WTC11 (cell line): ENCODE results near the gene TLX2. TPM values are rescaled to one million over a fixed set of nuclear protein-coding genes. Genes with fewer than 3 reads are reported as not detected.

Experiments
- ATAC-seq: fragments of 200-7000 bp; cut with Tn5 transposase; 2 replicates; pipeline ENCODE4 v1.10.0; 2021; ENCODE audit warnings: mild to moderate bottlenecking, moderate library complexity
- CTCF ChIA-PET: fragments of 300-600 bp; sonication (Branson Sonifier 250); formaldehyde crosslinking; loops from one replicate; lab custom pipeline; 2021; ENCODE audit warnings: antibody characterized with exemption; lab: Charles Lee
- POLR2A ChIA-PET: fragments of 350-600 bp; sonication (Branson Sonifier 250); formaldehyde crosslinking; loops from one replicate; lab custom pipeline; 2021; ENCODE audit warnings: antibody characterized with exemption; lab: Charles Lee
- DNase-seq: peaks from one replicate; pipeline ENCODE4 v3.0.0; 2021; ENCODE audit warnings: low spot score
- H3K27ac Mint-ChIP-seq: 2 replicates; pipeline ENCODE4 v1.8.0; 2021; ENCODE audit warnings: mixed read lengths
- H3K27me3 Mint-ChIP-seq: 2 replicates; pipeline ENCODE4 v1.8.0; 2021; ENCODE audit warnings: low read depth, mild to moderate bottlenecking, moderate library complexity, mixed read lengths
- H3K36me3 Mint-ChIP-seq: 2 replicates; pipeline ENCODE4 v1.8.0; 2021; ENCODE audit warnings: mixed read lengths
- H3K4me1 Mint-ChIP-seq: 2 replicates; pipeline ENCODE4 v1.8.0; 2022; ENCODE audit warnings: mixed read lengths
- H3K4me3 Mint-ChIP-seq: 2 replicates; pipeline ENCODE4 v1.8.0; 2021; ENCODE audit warnings: mild to moderate bottlenecking, moderate library complexity, mixed read lengths
- H3K9me3 Mint-ChIP-seq: 2 replicates; pipeline ENCODE4 v1.8.0; 2021; ENCODE audit warnings: mixed read lengths
- ATF1 ChIP-seq: sonication (generic); formaldehyde crosslinking; IDR thresholded peaks from 2 replicates; pipeline ENCODE4 v1.8.1; 2023; ENCODE audit warnings: mild to moderate bottlenecking, moderate library complexity, missing genetic modification reagents
- FOXP1 ChIP-seq: sonication (generic); formaldehyde crosslinking; IDR thresholded peaks from 2 replicates; pipeline ENCODE4 v1.8.0; 2022; ENCODE audit warnings: missing genetic modification reagents, mild to moderate bottlenecking, moderate library complexity, borderline replicate concordance
- HMGA2 ChIP-seq: fragments of 250-450 bp; sonication (Bioruptor Pico); IDR thresholded peaks from 2 replicates; pipeline ENCODE4 v1.4.0; 2021; ENCODE audit warnings: mild to moderate bottlenecking, moderate library complexity
- KAT7 ChIP-seq: sonication (generic); formaldehyde crosslinking; IDR thresholded peaks from 2 replicates; pipeline ENCODE4 v1.8.1; 2023; ENCODE audit warnings: missing genetic modification reagents, mild to moderate bottlenecking, borderline replicate concordance
- NR1H2 ChIP-seq: sonication (generic); formaldehyde crosslinking; IDR thresholded peaks from 2 replicates; pipeline ENCODE4 v1.9.0; 2021; ENCODE audit warnings: mild to moderate bottlenecking, moderate library complexity, missing genetic modification reagents
- OVOL2 ChIP-seq: fragments of 250-450 bp; sonication (Bioruptor Pico); IDR thresholded peaks from 2 replicates; pipeline ENCODE4 v1.9.0; 2021; ENCODE audit warnings: mild to moderate bottlenecking, borderline replicate concordance
- RELA ChIP-seq: sonication (generic); formaldehyde crosslinking; IDR thresholded peaks from 2 replicates; pipeline ENCODE4 v1.8.1; 2022; ENCODE audit warnings: missing genetic modification reagents, mild to moderate bottlenecking, borderline replicate concordance
- SP1 ChIP-seq: sonication (generic); formaldehyde crosslinking; conservative IDR thresholded peaks from 2 replicates; pipeline ENCODE4 v1.8.1; 2022; ENCODE audit warnings: missing genetic modification reagents
- TEAD1 ChIP-seq: sonication (generic); formaldehyde crosslinking; IDR thresholded peaks from 2 replicates; pipeline ENCODE4 v1.8.0; 2022; ENCODE audit warnings: mild to moderate bottlenecking, missing genetic modification reagents
- TEAD4 ChIP-seq: sonication (generic); formaldehyde crosslinking; IDR thresholded peaks from 2 replicates; pipeline ENCODE4 v1.8.0; 2022; ENCODE audit warnings: mild to moderate bottlenecking, missing genetic modification reagents
- TP53 ChIP-seq: sonication (generic); formaldehyde crosslinking; IDR thresholded peaks from 2 replicates; pipeline ENCODE4 v1.8.1; 2023; ENCODE audit warnings: mild to moderate bottlenecking, missing genetic modification reagents
- ZNF263 ChIP-seq: sonication (generic); formaldehyde crosslinking; IDR thresholded peaks from 2 replicates; pipeline ENCODE4 v1.8.1; 2022; ENCODE audit warnings: low read depth, mild to moderate bottlenecking, moderate library complexity, missing genetic modification reagents
- ZNF317 ChIP-seq: sonication (generic); formaldehyde crosslinking; IDR thresholded peaks from 2 replicates; pipeline ENCODE4 v1.8.1; 2023; ENCODE audit warnings: low read depth, mild to moderate bottlenecking, moderate library complexity, missing genetic modification reagents, borderline replicate concordance
- ZNF396 ChIP-seq: fragments of 250-450 bp; sonication (Bioruptor Pico); IDR thresholded peaks from 2 replicates; pipeline ENCODE4 v1.8.0; 2021; ENCODE audit warnings: mild to moderate bottlenecking, moderate library complexity, borderline replicate concordance
- ZNF671 ChIP-seq: fragments of 250-450 bp; sonication (Bioruptor Pico); IDR thresholded peaks from 2 replicates; pipeline ENCODE4 v1.8.0; 2021; ENCODE audit warnings: mild to moderate bottlenecking
- total RNA-seq: library from RNA; stranded (reverse); gene quantifications from 3 replicates; pipeline ENCODE4 v1.2.3, GENCODE V29; 2021
- TF ChIP-seq, protein P1 (sequence below): sonication (generic); formaldehyde crosslinking; IDR thresholded peaks from 2 replicates; pipeline ENCODE4 v1.8.0; 2022; ENCODE audit warnings: mild to moderate bottlenecking, missing genetic modification reagents
- TF ChIP-seq, protein P2 (sequence below): fragments of 200-600 bp; IDR thresholded peaks from 2 replicates; pipeline ENCODE4 v1.8.0; 2022; ENCODE audit warnings: antibody characterized with exemption
- TF ChIP-seq, protein P3 (sequence below): sonication (generic); formaldehyde crosslinking; IDR thresholded peaks from 2 replicates; pipeline ENCODE4 v1.8.1; 2023; ENCODE audit warnings: mild to moderate bottlenecking, missing genetic modification reagents
- TF ChIP-seq, protein P4 (sequence below): fragments of 250-450 bp; sonication (Bioruptor Pico); IDR thresholded peaks from 2 replicates; pipeline ENCODE4 v1.8.0; 2021; ENCODE audit warnings: mild to moderate bottlenecking
- TF ChIP-seq, protein P5 (sequence below): sonication (generic); formaldehyde crosslinking; IDR thresholded peaks from 2 replicates; pipeline ENCODE4 v1.8.1; 2023; ENCODE audit warnings: mild to moderate bottlenecking, moderate library complexity, missing genetic modification reagents
- TF ChIP-seq, protein P6 (sequence below): fragments of 250-450 bp; sonication (Bioruptor Pico); IDR thresholded peaks from 2 replicates; pipeline ENCODE4 v1.9.0; 2021; ENCODE audit warnings: mild to moderate bottlenecking
- TF ChIP-seq, protein P7 (sequence below): fragments of 250-450 bp; sonication (Bioruptor Pico); IDR thresholded peaks from 2 replicates; pipeline ENCODE4 v1.9.0; 2021; ENCODE audit warnings: mild to moderate bottlenecking, borderline replicate concordance

Gene TLX2
- total RNA-seq, 1 experiment from 2014 or later: 0.26 TPM

DNA sequence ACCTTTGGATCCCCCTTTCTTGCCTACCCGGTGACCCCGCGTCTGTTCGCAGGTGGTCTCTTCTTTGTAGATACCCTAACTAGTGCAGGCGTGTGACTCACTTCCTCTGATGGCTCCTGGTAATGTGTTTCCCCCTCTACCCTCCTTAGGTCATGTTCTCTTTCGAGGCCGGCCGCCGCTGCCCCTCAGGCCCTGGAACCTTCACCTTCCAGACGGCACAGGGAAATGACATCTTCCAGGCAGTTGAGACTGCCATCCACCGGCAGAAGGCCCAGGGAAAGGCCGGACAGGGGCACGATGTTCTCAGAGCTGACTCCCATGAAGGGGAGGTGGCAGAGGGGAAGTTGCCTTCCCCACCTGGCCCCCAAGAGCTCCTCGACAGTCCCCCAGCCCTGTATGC is 41.9 kb downstream of the TLX2 start:
- Mint-ChIP-seq H3K27ac (no peak overlapping the region), H3K27me3 (peaks cover 64% of the 10 kb centered on the region), H3K4me3 (peak overlapping the region; percentile 84), H3K9me3 (no peaks in the 10 kb centered on the region), H3K36me3 (no peaks in the 10 kb centered on the region)
- CTCF ChIA-PET: interaction anchor here (1.2 kb wide), 1 partner anchor 16 kb away, joined by 3 read pairs; no protein-coding TSS in a partner anchor
- ATAC-seq: no peak
- no peak for DNase-seq
- POLR2A ChIA-PET: no interaction called here
- TF ChIP-seq, protein P1, sequence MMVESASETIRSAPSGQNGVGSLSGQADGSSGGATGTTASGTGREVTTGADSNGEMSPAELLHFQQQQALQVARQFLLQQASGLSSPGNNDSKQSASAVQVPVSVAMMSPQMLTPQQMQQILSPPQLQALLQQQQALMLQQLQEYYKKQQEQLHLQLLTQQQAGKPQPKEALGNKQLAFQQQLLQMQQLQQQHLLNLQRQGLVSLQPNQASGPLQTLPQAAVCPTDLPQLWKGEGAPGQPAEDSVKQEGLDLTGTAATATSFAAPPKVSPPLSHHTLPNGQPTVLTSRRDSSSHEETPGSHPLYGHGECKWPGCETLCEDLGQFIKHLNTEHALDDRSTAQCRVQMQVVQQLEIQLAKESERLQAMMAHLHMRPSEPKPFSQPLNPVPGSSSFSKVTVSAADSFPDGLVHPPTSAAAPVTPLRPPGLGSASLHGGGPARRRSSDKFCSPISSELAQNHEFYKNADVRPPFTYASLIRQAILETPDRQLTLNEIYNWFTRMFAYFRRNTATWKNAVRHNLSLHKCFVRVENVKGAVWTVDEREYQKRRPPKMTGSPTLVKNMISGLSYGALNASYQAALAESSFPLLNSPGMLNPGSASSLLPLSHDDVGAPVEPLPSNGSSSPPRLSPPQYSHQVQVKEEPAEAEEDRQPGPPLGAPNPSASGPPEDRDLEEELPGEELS (CRISPR knock-in tag): no peak
- no peak for TF ChIP-seq NR1H2
- TF ChIP-seq, protein P2, sequence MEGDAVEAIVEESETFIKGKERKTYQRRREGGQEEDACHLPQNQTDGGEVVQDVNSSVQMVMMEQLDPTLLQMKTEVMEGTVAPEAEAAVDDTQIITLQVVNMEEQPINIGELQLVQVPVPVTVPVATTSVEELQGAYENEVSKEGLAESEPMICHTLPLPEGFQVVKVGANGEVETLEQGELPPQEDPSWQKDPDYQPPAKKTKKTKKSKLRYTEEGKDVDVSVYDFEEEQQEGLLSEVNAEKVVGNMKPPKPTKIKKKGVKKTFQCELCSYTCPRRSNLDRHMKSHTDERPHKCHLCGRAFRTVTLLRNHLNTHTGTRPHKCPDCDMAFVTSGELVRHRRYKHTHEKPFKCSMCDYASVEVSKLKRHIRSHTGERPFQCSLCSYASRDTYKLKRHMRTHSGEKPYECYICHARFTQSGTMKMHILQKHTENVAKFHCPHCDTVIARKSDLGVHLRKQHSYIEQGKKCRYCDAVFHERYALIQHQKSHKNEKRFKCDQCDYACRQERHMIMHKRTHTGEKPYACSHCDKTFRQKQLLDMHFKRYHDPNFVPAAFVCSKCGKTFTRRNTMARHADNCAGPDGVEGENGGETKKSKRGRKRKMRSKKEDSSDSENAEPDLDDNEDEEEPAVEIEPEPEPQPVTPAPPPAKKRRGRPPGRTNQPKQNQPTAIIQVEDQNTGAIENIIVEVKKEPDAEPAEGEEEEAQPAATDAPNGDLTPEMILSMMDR: no peak
- TF ChIP-seq ATF1: no peak
- TF ChIP-seq ZNF317 (CRISPR knock-in tag): no peak
- TF ChIP-seq, protein P3, sequence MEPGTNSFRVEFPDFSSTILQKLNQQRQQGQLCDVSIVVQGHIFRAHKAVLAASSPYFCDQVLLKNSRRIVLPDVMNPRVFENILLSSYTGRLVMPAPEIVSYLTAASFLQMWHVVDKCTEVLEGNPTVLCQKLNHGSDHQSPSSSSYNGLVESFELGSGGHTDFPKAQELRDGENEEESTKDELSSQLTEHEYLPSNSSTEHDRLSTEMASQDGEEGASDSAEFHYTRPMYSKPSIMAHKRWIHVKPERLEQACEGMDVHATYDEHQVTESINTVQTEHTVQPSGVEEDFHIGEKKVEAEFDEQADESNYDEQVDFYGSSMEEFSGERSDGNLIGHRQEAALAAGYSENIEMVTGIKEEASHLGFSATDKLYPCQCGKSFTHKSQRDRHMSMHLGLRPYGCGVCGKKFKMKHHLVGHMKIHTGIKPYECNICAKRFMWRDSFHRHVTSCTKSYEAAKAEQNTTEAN (CRISPR knock-in tag): no peak
- no peak for TF ChIP-seq ZNF671 (CRISPR knock-in tag)
- TF ChIP-seq, protein P4, sequence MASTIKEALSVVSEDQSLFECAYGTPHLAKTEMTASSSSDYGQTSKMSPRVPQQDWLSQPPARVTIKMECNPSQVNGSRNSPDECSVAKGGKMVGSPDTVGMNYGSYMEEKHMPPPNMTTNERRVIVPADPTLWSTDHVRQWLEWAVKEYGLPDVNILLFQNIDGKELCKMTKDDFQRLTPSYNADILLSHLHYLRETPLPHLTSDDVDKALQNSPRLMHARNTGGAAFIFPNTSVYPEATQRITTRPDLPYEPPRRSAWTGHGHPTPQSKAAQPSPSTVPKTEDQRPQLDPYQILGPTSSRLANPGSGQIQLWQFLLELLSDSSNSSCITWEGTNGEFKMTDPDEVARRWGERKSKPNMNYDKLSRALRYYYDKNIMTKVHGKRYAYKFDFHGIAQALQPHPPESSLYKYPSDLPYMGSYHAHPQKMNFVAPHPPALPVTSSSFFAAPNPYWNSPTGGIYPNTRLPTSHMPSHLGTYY (CRISPR knock-in tag): no peak
- TF ChIP-seq TP53: no peak
- TF ChIP-seq KAT7 (CRISPR knock-in tag): no peak
- no peak for TF ChIP-seq SP1 (CRISPR knock-in tag)
- no peak for TF ChIP-seq ZNF263 (CRISPR knock-in tag)
- no peak for TF ChIP-seq RELA
- no peak for TF ChIP-seq HMGA2
- no peak for TF ChIP-seq FOXP1 (CRISPR knock-in tag)
- TF ChIP-seq, protein P5, sequence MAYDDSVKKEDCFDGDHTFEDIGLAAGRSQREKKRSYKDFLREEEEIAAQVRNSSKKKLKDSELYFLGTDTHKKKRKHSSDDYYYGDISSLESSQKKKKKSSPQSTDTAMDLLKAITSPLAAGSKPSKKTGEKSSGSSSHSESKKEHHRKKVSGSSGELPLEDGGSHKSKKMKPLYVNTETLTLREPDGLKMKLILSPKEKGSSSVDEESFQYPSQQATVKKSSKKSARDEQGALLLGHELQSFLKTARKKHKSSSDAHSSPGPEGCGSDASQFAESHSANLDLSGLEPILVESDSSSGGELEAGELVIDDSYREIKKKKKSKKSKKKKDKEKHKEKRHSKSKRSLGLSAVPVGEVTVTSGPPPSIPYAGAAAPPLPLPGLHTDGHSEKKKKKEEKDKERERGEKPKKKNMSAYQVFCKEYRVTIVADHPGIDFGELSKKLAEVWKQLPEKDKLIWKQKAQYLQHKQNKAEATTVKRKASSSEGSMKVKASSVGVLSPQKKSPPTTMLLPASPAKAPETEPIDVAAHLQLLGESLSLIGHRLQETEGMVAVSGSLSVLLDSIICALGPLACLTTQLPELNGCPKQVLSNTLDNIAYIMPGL (CRISPR knock-in tag): no peak
- no peak for TF ChIP-seq OVOL2 (CRISPR knock-in tag)
- no peak for TF ChIP-seq TEAD1 (CRISPR knock-in tag)
- TF ChIP-seq, all 79 proteins: peak for 0
- H3K4me1 Mint-ChIP-seq: peaks cover 27% of the 10 kb centered on the region

DNA sequence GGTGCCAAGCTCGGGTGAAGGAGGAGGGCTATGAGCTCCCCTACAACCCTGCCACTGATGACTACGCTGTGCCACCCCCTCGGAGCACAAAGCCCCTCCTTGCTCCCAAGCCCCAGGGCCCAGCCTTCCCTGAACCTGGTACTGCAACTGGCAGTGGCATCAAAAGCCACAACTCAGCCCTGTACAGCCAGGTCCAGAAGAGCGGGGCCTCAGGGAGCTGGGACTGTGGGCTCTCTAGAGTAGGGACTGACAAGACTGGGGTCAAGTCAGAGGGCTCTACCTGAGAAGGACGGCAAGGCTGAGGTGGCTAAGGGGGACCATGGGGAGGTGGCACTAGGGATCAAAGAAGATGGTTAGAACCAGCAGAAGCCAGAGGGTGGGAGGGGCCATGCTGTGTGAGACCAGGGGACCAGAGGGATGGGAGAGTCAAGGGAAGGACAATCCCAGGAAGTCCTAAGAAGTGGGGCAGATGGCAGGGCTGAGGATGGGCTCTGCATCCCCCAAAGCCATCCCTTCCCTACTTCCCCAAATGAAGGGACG is 42.7 kb downstream of the TLX2 start:
- Mint-ChIP-seq H3K36me3 (no peaks in the 10 kb centered on the region), H3K4me3 (no peak overlapping the region), H3K27me3 (peaks cover 64% of the 10 kb centered on the region), H3K9me3 (no peaks in the 10 kb centered on the region), H3K27ac (no peak overlapping the region), H3K4me1 (peaks cover 23% of the 10 kb centered on the region)
- DNase-seq (no peak), ATAC-seq (no peak)
- POLR2A ChIA-PET: no interaction called here
- CTCF ChIA-PET: no interaction called here
- TF ChIP-seq, protein P6, sequence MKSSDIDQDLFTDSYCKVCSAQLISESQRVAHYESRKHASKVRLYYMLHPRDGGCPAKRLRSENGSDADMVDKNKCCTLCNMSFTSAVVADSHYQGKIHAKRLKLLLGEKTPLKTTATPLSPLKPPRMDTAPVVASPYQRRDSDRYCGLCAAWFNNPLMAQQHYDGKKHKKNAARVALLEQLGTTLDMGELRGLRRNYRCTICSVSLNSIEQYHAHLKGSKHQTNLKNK (CRISPR knock-in tag): no peak
- TF ChIP-seq ZNF396 (no peak), TEAD4 (no peak), FOXP1 (CRISPR knock-in tag) (no peak), ZNF317 (CRISPR knock-in tag) (no peak), ATF1 (no peak), RELA (no peak)
- TF ChIP-seq, protein P7, sequence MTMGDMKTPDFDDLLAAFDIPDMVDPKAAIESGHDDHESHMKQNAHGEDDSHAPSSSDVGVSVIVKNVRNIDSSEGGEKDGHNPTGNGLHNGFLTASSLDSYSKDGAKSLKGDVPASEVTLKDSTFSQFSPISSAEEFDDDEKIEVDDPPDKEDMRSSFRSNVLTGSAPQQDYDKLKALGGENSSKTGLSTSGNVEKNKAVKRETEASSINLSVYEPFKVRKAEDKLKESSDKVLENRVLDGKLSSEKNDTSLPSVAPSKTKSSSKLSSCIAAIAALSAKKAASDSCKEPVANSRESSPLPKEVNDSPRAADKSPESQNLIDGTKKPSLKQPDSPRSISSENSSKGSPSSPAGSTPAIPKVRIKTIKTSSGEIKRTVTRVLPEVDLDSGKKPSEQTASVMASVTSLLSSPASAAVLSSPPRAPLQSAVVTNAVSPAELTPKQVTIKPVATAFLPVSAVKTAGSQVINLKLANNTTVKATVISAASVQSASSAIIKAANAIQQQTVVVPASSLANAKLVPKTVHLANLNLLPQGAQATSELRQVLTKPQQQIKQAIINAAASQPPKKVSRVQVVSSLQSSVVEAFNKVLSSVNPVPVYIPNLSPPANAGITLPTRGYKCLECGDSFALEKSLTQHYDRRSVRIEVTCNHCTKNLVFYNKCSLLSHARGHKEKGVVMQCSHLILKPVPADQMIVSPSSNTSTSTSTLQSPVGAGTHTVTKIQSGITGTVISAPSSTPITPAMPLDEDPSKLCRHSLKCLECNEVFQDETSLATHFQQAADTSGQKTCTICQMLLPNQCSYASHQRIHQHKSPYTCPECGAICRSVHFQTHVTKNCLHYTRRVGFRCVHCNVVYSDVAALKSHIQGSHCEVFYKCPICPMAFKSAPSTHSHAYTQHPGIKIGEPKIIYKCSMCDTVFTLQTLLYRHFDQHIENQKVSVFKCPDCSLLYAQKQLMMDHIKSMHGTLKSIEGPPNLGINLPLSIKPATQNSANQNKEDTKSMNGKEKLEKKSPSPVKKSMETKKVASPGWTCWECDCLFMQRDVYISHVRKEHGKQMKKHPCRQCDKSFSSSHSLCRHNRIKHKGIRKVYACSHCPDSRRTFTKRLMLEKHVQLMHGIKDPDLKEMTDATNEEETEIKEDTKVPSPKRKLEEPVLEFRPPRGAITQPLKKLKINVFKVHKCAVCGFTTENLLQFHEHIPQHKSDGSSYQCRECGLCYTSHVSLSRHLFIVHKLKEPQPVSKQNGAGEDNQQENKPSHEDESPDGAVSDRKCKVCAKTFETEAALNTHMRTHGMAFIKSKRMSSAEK (CRISPR knock-in tag): no peak
